Fibroblast of pulmonary artery (primary cell): ENCODE measurements around the gene TBC1D10A.

Source experiments
- DNase-seq: peaks from one replicate; pipeline ENCODE4 v3.0.0-alpha.2; 2010; ENCODE audit warnings: low read depth
- H3K4me3 ChIP-seq: replicated peaks from 2 replicates; pipeline ENCODE4 v1.5.1; 2011; ENCODE audit warnings: low read depth, mild to moderate bottlenecking, control low read depth, low read length, moderate library complexity
- TF ChIP-seq, protein P1 (sequence below): IDR thresholded peaks from 2 replicates; pipeline ENCODE4 v1.5.1; 2011; ENCODE audit warnings: mild to moderate bottlenecking, control low read depth, low read length, inconsistent platforms; ENCODE audit errors: missing control alignments

TBC1D10A gene

DNA sequence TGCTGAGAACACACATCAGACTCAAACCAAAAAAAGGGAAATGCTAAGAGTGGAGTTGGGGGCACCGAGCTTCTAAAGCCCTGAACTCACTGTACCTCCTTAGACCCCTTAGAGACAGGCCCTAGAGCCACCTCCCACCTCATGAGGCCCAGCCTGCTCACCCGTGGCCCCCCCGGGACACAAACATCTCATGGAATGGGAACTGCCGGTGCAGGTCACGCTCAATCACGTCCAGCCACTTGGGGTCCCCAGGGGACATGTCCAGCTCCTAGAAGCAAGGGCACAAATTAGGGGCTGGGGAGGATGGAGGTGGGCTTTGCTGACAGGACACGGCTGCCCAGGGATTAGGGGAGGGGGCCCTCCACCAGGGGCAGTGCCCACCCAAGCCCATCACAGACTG lies 31.2 kb downstream of the TBC1D10A start:
- no peak overlapping the region for H3K4me3 ChIP-seq
- no peak for DNase-seq
- TF ChIP-seq, protein P1, sequence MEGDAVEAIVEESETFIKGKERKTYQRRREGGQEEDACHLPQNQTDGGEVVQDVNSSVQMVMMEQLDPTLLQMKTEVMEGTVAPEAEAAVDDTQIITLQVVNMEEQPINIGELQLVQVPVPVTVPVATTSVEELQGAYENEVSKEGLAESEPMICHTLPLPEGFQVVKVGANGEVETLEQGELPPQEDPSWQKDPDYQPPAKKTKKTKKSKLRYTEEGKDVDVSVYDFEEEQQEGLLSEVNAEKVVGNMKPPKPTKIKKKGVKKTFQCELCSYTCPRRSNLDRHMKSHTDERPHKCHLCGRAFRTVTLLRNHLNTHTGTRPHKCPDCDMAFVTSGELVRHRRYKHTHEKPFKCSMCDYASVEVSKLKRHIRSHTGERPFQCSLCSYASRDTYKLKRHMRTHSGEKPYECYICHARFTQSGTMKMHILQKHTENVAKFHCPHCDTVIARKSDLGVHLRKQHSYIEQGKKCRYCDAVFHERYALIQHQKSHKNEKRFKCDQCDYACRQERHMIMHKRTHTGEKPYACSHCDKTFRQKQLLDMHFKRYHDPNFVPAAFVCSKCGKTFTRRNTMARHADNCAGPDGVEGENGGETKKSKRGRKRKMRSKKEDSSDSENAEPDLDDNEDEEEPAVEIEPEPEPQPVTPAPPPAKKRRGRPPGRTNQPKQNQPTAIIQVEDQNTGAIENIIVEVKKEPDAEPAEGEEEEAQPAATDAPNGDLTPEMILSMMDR = no peak

DNA sequence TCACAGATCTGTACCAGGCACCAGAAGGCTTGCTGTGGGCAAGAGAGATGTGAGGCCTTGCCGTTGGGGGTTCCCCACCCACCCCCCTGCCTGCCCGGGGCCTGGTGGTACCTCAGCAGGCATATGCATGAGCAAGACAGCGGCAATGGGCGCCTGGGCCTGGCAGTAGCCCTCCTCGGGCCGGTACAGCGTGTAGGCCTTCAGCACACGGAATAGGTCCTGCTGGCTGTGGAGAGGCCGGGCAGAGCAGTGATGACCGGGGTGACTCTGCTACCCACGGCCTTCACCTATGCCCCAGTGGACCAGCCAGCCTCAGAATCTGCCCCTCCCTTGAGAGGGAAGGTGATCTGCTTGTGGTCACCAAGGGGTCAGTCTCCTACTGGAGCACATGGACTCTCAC lies 31.9 kb downstream of the TBC1D10A start:
- TF ChIP-seq, protein P1 = no peak

DNA sequence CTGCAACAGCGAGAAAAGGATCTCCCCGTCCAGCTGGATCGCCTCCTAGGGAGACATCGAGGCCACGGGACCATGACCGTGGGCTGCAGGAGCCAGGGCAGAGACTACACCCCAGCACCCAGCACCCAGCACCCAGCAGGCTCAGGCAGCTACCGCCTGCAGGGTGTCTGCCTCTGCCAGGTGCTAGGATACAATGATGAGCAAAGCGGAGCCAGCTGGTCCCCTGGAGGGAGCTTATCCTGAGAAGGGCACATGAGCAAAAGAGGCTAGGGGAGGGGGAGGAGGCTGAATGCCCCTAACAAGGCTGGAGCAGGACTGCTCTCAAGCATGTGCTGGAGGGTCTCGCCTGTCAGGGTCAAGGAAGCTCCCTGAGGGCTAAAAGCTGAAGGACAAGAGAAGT lies 32.7 kb downstream of the TBC1D10A start:
- no peak overlapping the region for H3K4me3 ChIP-seq
- TF ChIP-seq, protein P1 = no peak
- no peak for DNase-seq

More for the DNA sequence above, 31.9 kb downstream of the TBC1D10A start:
- DNase-seq = no peak
- no peak overlapping the region for H3K4me3 ChIP-seq

DNA sequence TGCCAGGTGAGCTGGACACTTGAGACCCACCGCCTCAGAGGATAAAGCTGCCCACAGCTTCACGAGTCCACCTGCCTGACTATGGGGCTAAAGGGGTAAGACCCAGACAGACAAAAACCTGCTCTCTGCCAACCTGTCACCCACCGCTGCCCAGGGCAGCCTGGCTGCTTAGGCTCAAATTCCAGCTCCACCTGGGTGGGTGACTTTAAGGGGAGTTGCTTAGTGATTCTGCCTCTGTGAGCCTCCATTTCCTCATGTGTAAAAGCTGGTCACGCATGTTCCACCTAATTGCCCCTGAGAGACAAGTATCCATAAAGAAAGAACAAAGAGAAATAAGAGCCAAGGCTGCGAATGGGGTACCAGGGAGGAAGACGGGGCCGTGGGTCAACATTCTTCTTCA lies 33.7 kb downstream of the TBC1D10A start:
- DNase-seq = no peak
- H3K4me3 ChIP-seq = no peak overlapping the region
- TF ChIP-seq, protein P1 = no peak

DNA sequence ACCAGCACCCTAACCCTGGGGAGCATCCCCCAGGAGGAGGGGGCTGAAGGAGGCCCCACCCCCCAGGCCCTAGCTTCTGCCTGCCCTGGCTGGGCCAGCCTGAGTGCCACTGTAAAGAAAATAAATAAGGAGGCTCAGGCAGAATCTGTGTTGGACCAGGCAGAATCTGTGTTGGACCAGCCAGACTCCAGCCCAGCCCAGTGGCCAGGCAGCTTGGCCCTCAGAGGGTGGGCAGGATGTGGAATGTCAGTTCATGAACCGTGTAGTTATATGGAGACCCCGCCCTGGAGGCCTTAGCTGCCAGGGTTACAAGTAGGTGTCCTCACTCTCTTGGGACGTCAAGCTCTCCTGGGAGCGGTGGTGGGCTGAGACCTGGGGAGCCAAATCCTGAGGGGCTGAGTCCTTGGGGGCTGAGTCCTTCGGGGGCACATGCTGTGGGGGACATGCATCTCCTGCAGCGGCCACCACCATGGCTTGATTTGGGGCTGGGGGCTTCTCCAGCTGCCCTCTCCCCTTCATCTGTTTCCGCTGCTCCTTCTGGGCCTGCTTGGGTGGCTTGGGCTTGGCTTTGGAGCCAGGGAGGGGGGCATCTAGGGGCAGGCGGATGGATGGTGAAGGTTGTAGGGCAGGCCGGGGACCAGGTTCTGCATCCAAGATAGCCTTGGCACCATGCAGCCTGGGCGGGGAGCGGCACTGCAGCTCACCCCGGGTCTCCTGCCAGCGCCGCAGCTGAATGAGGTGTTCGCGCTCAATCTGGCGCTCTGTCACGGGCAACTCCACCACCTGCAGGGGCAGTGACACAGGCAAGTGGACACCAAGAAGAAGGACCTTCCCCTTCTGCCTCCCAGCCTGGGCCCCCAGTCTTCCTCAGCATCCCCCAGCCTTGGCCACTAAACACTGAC lies 34.4 kb downstream of the TBC1D10A start:
- TF ChIP-seq, protein P1 = no peak
- DNase-seq = no peak
- H3K4me3 ChIP-seq = no peak overlapping the region

DNA sequence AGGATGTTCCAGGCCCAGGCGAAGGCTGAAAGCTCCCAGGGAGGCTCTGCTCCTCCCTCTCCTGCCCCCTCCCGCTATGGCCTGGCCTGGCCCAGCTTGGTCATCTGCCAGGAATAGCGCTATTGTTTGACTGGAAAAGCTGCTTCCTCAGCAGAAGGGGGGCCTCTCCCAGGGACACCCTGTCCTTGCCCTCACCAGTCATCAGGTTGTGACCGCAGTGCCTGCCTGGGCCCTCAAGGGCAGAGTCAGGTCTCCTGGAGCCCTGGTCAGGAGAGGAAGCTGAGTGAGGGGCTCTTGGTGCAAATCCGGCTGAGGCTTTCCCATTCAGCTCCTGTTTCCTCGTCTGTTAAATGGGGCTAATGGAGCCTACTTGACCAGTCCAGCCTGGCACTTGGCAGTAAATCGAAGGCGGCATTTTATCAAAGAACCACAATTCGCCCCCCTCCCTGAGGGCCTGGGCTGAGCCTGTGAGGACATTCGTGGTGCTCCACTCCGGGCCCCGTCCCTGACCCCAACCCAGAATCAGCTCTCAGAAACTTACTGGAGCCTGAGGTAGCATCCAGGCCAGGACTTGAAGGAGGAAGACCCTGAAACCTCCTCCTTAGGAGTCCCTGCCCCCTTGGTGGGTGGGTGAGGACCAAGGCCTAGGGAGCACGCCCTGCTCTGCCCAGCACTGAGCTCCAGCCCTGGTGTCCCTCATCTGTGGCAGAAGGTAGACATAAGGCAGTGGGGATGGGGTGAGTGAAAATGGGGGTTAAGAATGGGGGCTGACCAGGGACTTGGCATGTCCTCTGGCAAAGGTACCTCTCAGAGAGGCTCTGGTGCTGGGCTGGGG lies 35.5 kb downstream of the TBC1D10A start:
- DNase-seq = peak; percentile 87
- H3K4me3 ChIP-seq = no peak overlapping the region
- TF ChIP-seq, protein P1 = no peak
